HEK293 (cell line): Measurements from ENCODE around the gene NFATC2IP.

Experiments
- CTCF ChIA-PET: fragments of 350-600 bp; formaldehyde crosslinking; extraction: SDS; loops from one replicate; lab custom pipeline; 2021; ENCODE audit warnings: antibody characterized with exemption; lab: Yijun Ruan, JAX
- POLR2A ChIA-PET: fragments of 300-600 bp; formaldehyde crosslinking; extraction: SDS; loops from one replicate; lab custom pipeline; 2020; ENCODE audit warnings: antibody characterized with exemption, inconsistent platforms; lab: Yijun Ruan, JAX
- H3K27ac ChIP-seq: fragments of 200-500 bp; sonication (Bioruptor generic); 2 replicates; pipeline ENCODE4 v1.5.1; 2014; ENCODE audit warnings: low read depth, low read length, control low read depth, inconsistent platforms; ENCODE audit errors: extremely low read depth
- H3K36me3 ChIP-seq, 2 experiments: fragments of 200-500 bp in 1 of 2; sonication (Bioruptor generic) in 1 of 2; 1 replicate in 1 of 2; 2 replicates in 1 of 2; pipeline ENCODE4 v1.5.1; 2014 to 2017; ENCODE audit warnings: inconsistent platforms in 2 of 2, low read length in 2 of 2; ENCODE audit not compliant: control insufficient read depth in 2 of 2, insufficient read depth in 1 of 2
- H3K4me1 ChIP-seq: fragments of 200-500 bp; sonication (Bioruptor generic); 2 replicates; pipeline ENCODE4 v1.5.1; 2014; ENCODE audit warnings: mild to moderate bottlenecking, low read length, inconsistent platforms; ENCODE audit not compliant: control insufficient read depth, insufficient read depth
- H3K4me3 ChIP-seq: 2 replicates; pipeline ENCODE4 v1.5.1; 2011; ENCODE audit warnings: low read depth, mild to moderate bottlenecking, control low read depth, low read length, moderate library complexity
- H3K9me3 ChIP-seq: fragments of 200-500 bp; sonication (Bioruptor generic); 2 replicates; pipeline ENCODE4 v1.5.1; 2014; ENCODE audit warnings: low read depth, low read length, inconsistent platforms; ENCODE audit not compliant: control insufficient read depth, insufficient read depth
- KLF8 ChIP-seq: fragments of 450-650 bp; formaldehyde crosslinking; IDR thresholded peaks from 2 replicates; pipeline ENCODE4 v1.5.1; 2016; ENCODE audit warnings: missing biosample characterization, missing genetic modification characterization
- OVOL3 ChIP-seq: fragments of 450-650 bp; formaldehyde crosslinking; IDR thresholded peaks from 2 replicates; pipeline ENCODE4 v1.5.1; 2016; ENCODE audit warnings: missing biosample characterization, missing genetic modification characterization
- SALL2 ChIP-seq: fragments of 450-650 bp; formaldehyde crosslinking; IDR thresholded peaks from 2 replicates; pipeline ENCODE4 v1.5.0; 2017; ENCODE audit warnings: missing biosample characterization, mild to moderate bottlenecking, missing genetic modification characterization, borderline replicate concordance
- SCRT1 ChIP-seq: fragments of 450-650 bp; formaldehyde crosslinking; IDR thresholded peaks from 2 replicates; pipeline ENCODE4 v1.5.1; 2016; ENCODE audit warnings: missing biosample characterization, missing genetic modification characterization, borderline replicate concordance
- SP7 ChIP-seq: fragments of 450-650 bp; formaldehyde crosslinking; IDR thresholded peaks from 2 replicates; pipeline ENCODE4 v1.5.1; 2016; ENCODE audit warnings: missing biosample characterization, missing genetic modification characterization
- WT1 ChIP-seq: fragments of 450-650 bp; formaldehyde crosslinking; IDR thresholded peaks from 2 replicates; pipeline ENCODE4 v1.5.1; 2016; ENCODE audit warnings: missing biosample characterization, missing genetic modification characterization
- ZEB2 ChIP-seq: fragments of 450-650 bp; formaldehyde crosslinking; IDR thresholded peaks from 2 replicates; pipeline ENCODE4 v1.5.1; 2016; ENCODE audit warnings: missing biosample characterization, missing genetic modification characterization
- ZNF114 ChIP-seq: fragments of 450-650 bp; formaldehyde crosslinking; IDR thresholded peaks from 2 replicates; pipeline ENCODE4 v1.5.0; 2017; ENCODE audit warnings: missing biosample characterization, missing genetic modification characterization
- ZNF157 ChIP-seq: fragments of 450-650 bp; formaldehyde crosslinking; IDR thresholded peaks from 2 replicates; pipeline ENCODE4 v1.5.1; 2016; ENCODE audit warnings: missing biosample characterization, missing genetic modification characterization
- ZNF16 ChIP-seq: fragments of 450-650 bp; formaldehyde crosslinking; IDR thresholded peaks from 2 replicates; pipeline ENCODE4 v1.5.1; 2016; ENCODE audit warnings: low read depth, missing biosample characterization, missing genetic modification characterization
- ZNF211 ChIP-seq: fragments of 450-650 bp; formaldehyde crosslinking; IDR thresholded peaks from 2 replicates; pipeline ENCODE4 v1.5.1; 2016; ENCODE audit warnings: low read depth, missing biosample characterization, missing genetic modification characterization
- ZNF248 ChIP-seq: fragments of 450-650 bp; formaldehyde crosslinking; IDR thresholded peaks from 2 replicates; pipeline ENCODE4 v1.5.1; 2017; ENCODE audit warnings: missing biosample characterization, missing genetic modification characterization
- ZNF341 ChIP-seq: fragments of 450-650 bp; formaldehyde crosslinking; IDR thresholded peaks from 2 replicates; pipeline ENCODE4; 2016; ENCODE audit warnings: low read depth, missing biosample characterization, missing genetic modification characterization
- ZNF350 ChIP-seq: fragments of 450-650 bp; formaldehyde crosslinking; IDR thresholded peaks from 2 replicates; pipeline ENCODE4 v1.5.0; 2017; ENCODE audit warnings: missing biosample characterization, mild to moderate bottlenecking, missing genetic modification characterization
- ZNF416 ChIP-seq: fragments of 450-650 bp; formaldehyde crosslinking; IDR thresholded peaks from 2 replicates; pipeline ENCODE4 v1.5.1; 2016; ENCODE audit warnings: missing biosample characterization, missing genetic modification characterization
- ZNF530 ChIP-seq: fragments of 450-650 bp; formaldehyde crosslinking; IDR thresholded peaks from 2 replicates; pipeline ENCODE4 v1.5.1; 2016; ENCODE audit warnings: low read depth, missing biosample characterization, missing genetic modification characterization
- ZNF549 ChIP-seq: fragments of 450-650 bp; IDR thresholded peaks from 2 replicates; pipeline ENCODE4 v1.5.1; 2018; ENCODE audit warnings: missing biosample characterization, missing genetic modification characterization, mild to moderate bottlenecking, inconsistent platforms, moderate library complexity
- TF ChIP-seq, protein P1 (sequence below): fragments of 450-650 bp; formaldehyde crosslinking; IDR thresholded peaks from 2 replicates; pipeline ENCODE4 v1.5.1; 2016; ENCODE audit warnings: missing biosample characterization, missing genetic modification characterization
- TF ChIP-seq, protein P2 (sequence below): fragments of 450-650 bp; IDR thresholded peaks from 2 replicates; pipeline ENCODE4 v1.5.1; 2018; ENCODE audit warnings: missing biosample characterization, missing genetic modification characterization
- TF ChIP-seq, protein P3 (sequence below): fragments of 450-650 bp; formaldehyde crosslinking; IDR thresholded peaks from 2 replicates; pipeline ENCODE4 v1.5.1; 2016; ENCODE audit warnings: missing biosample characterization, missing genetic modification characterization
- TF ChIP-seq, protein P4 (sequence below): fragments of 450-650 bp; formaldehyde crosslinking; IDR thresholded peaks from 2 replicates; pipeline ENCODE4 v1.5.1; 2017; ENCODE audit warnings: missing biosample characterization, missing genetic modification characterization
- TF ChIP-seq, protein P5 (sequence below): fragments of 450-650 bp; formaldehyde crosslinking; conservative IDR thresholded peaks from 2 replicates; pipeline ENCODE4 v1.5.1; 2016; ENCODE audit warnings: low read depth, missing biosample characterization, missing genetic modification characterization

Gene NFATC2IP

DNA sequence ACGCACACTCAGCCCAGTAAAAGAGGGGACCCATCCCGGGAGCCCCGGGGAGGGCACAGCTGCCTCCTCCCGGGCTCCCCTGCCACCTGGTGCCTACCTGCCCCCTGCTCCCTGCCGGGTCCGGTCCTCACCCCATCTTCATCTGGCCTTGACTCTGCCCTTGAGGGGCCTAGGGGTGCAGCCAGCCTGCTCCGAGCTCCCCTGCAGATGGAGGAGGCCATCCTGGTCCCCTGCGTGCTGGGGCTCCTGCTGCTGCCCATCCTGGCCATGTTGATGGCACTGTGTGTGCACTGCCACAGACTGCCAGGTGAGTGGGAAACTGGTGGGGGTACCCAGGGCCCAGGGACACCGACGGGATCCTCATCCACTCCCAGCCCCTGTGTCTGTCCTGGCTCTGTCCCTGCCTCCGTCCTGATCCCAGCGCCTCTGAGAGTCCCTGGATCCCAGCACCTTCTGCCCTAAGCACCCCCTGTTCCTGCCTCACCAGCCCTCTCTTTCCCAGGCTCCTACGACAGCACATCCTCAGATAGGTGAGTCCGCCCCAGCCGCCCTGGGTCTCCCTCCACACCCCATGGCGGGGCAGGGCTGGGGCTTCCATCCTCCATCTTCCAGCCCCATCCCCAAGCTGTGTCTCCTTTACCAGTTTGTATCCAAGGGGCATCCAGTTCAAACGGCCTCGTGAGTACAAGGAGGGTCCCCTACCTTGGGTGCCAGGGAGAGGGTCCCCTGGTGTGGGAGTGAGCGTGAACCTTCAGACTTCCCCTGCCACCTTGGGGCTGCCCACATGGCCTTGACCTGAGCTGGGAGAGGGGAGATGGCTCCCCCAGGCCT is 34.7 kb downstream of the NFATC2IP start:
- TF ChIP-seq, protein P1, sequence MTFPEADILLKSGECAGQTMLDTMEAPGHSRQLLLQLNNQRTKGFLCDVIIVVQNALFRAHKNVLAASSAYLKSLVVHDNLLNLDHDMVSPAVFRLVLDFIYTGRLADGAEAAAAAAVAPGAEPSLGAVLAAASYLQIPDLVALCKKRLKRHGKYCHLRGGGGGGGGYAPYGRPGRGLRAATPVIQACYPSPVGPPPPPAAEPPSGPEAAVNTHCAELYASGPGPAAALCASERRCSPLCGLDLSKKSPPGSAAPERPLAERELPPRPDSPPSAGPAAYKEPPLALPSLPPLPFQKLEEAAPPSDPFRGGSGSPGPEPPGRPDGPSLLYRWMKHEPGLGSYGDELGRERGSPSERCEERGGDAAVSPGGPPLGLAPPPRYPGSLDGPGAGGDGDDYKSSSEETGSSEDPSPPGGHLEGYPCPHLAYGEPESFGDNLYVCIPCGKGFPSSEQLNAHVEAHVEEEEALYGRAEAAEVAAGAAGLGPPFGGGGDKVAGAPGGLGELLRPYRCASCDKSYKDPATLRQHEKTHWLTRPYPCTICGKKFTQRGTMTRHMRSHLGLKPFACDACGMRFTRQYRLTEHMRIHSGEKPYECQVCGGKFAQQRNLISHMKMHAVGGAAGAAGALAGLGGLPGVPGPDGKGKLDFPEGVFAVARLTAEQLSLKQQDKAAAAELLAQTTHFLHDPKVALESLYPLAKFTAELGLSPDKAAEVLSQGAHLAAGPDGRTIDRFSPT (tag by site-specific recombination): no peak
- TF ChIP-seq SP7 (tag by site-specific recombination) (no peak), ZNF248 (tag by site-specific recombination) (no peak), ZNF16 (tag by site-specific recombination) (no peak), ZNF549 (tag by site-specific recombination) (no peak), SCRT1 (tag by site-specific recombination) (no peak), ZNF157 (no peak), ZNF350 (tag by site-specific recombination) (no peak)
- TF ChIP-seq, protein P2, sequence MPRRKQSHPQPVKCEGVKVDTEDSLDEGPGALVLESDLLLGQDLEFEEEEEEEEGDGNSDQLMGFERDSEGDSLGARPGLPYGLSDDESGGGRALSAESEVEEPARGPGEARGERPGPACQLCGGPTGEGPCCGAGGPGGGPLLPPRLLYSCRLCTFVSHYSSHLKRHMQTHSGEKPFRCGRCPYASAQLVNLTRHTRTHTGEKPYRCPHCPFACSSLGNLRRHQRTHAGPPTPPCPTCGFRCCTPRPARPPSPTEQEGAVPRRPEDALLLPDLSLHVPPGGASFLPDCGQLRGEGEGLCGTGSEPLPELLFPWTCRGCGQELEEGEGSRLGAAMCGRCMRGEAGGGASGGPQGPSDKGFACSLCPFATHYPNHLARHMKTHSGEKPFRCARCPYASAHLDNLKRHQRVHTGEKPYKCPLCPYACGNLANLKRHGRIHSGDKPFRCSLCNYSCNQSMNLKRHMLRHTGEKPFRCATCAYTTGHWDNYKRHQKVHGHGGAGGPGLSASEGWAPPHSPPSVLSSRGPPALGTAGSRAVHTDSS (tag by site-specific recombination): no peak
- TF ChIP-seq, protein P3, sequence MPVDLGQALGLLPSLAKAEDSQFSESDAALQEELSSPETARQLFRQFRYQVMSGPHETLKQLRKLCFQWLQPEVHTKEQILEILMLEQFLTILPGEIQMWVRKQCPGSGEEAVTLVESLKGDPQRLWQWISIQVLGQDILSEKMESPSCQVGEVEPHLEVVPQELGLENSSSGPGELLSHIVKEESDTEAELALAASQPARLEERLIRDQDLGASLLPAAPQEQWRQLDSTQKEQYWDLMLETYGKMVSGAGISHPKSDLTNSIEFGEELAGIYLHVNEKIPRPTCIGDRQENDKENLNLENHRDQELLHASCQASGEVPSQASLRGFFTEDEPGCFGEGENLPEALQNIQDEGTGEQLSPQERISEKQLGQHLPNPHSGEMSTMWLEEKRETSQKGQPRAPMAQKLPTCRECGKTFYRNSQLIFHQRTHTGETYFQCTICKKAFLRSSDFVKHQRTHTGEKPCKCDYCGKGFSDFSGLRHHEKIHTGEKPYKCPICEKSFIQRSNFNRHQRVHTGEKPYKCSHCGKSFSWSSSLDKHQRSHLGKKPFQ (tag by site-specific recombination): no peak
- TF ChIP-seq, all 188 proteins: peak for 0
- no peaks in the 10 kb centered on the region for H3K4me1 ChIP-seq
- no peak overlapping the region for H3K27ac ChIP-seq
- CTCF ChIA-PET: no interaction called here
- H3K9me3 ChIP-seq: no peaks in the 10 kb centered on the region
- H3K4me3 ChIP-seq: no peak overlapping the region
- peaks cover 0 to 55% of the 10 kb centered on the region in 2 experiments; a peak in 2 of 3 replicates for H3K36me3 ChIP-seq
- POLR2A ChIA-PET: interaction anchor here (0.6 kb wide), 1 partner anchor 60 kb away, joined by 3 read pairs; no protein-coding TSS in a partner anchor

DNA sequence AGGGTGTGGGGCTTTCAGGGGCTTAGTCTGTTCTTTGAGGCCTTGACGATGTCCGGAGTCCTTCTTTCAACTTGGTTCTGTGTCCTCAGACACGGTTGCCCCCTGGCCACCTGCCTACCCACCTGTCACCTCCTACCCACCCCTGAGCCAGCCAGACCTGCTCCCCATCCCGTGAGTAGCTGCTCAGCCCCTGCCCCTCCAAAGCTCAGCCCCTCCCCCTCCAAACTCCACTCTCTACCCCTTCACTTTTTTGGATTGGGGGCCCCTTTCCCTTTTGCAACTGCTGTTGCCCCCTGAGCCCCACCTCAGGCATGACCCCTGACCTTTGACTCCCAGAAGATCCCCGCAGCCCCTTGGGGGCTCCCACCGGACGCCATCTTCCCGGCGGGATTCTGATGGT is 35.3 kb downstream of the NFATC2IP start:
- ChIA-PET POLR2A (no interaction called here), CTCF (interaction anchor here (0.8 kb wide), 1 partner anchor 12 kb away, joined by 3 read pairs; the partner anchor contains the start of gene SPNS1)
- no peak overlapping the region for H3K27ac ChIP-seq
- H3K9me3 ChIP-seq: no peaks in the 10 kb centered on the region
- H3K4me1 ChIP-seq: no peaks in the 10 kb centered on the region
- H3K36me3 ChIP-seq: peaks cover 0 to 50% of the 10 kb centered on the region in 2 experiments; a peak in 2 of 3 replicates
- no peak overlapping the region for H3K4me3 ChIP-seq
- TF ChIP-seq ZNF341 (tag by site-specific recombination): no peak
- no peak for TF ChIP-seq ZNF211 (tag by site-specific recombination)
- no peak for TF ChIP-seq WT1 (tag by site-specific recombination)
- no peak for TF ChIP-seq KLF8 (tag by site-specific recombination)
- no peak for TF ChIP-seq OVOL3 (tag by site-specific recombination)
- TF ChIP-seq SALL2 (tag by site-specific recombination): no peak
- TF ChIP-seq ZNF416 (tag by site-specific recombination): no peak
- TF ChIP-seq ZNF530 (tag by site-specific recombination): no peak
- no peak for TF ChIP-seq ZEB2
- TF ChIP-seq, protein P4, sequence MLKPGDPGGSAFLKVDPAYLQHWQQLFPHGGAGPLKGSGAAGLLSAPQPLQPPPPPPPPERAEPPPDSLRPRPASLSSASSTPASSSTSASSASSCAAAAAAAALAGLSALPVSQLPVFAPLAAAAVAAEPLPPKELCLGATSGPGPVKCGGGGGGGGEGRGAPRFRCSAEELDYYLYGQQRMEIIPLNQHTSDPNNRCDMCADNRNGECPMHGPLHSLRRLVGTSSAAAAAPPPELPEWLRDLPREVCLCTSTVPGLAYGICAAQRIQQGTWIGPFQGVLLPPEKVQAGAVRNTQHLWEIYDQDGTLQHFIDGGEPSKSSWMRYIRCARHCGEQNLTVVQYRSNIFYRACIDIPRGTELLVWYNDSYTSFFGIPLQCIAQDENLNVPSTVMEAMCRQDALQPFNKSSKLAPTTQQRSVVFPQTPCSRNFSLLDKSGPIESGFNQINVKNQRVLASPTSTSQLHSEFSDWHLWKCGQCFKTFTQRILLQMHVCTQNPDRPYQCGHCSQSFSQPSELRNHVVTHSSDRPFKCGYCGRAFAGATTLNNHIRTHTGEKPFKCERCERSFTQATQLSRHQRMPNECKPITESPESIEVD: no peak
- TF ChIP-seq ZNF114 (tag by site-specific recombination): no peak
- no peak for TF ChIP-seq ZNF16 (tag by site-specific recombination)
- TF ChIP-seq, protein P5, sequence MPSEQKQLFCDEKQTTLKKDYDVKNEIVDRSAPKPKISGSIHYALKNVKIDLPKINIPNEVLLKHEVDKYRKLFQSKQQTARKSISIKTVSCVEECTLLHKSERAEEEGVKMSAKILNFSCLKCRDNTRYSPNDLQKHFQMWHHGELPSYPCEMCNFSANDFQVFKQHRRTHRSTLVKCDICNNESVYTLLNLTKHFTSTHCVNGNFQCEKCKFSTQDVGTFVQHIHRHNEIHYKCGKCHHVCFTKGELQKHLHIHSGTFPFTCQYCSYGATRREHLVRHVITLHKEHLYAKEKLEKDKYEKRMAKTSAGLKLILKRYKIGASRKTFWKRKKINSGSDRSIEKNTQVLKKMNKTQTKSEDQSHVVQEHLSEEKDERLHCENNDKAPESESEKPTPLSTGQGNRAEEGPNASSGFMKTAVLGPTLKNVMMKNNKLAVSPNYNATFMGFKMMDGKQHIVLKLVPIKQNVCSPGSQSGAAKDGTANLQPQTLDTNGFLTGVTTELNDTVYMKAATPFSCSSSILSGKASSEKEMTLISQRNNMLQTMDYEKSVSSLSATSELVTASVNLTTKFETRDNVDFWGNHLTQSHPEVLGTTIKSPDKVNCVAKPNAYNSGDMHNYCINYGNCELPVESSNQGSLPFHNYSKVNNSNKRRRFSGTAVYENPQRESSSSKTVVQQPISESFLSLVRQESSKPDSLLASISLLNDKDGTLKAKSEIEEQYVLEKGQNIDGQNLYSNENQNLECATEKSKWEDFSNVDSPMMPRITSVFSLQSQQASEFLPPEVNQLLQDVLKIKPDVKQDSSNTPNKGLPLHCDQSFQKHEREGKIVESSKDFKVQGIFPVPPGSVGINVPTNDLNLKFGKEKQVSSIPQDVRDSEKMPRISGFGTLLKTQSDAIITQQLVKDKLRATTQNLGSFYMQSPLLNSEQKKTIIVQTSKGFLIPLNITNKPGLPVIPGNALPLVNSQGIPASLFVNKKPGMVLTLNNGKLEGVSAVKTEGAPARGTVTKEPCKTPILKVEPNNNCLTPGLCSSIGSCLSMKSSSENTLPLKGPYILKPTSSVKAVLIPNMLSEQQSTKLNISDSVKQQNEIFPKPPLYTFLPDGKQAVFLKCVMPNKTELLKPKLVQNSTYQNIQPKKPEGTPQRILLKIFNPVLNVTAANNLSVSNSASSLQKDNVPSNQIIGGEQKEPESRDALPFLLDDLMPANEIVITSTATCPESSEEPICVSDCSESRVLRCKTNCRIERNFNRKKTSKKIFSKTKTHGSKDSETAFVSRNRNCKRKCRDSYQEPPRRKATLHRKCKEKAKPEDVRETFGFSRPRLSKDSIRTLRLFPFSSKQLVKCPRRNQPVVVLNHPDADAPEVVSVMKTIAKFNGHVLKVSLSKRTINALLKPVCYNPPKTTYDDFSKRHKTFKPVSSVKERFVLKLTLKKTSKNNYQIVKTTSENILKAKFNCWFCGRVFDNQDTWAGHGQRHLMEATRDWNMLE (tag by site-specific recombination): no peak
